A549 (cell line): ENCODE measurements around the gene ARL10. TPM values are rescaled to one million over a fixed set of nuclear protein-coding genes. Genes with fewer than 3 reads are reported as not detected.

Experiments
- ATAC-seq, 2 experiments: fragments of 200-7000 bp in 1 of 2; fragments of >200 bp in 1 of 2; cut with Nextera tagmentation in 1 of 2; cut with Tn5 transposase in 1 of 2; 3 replicates each; pipeline versions ENCODE4 v1.8.0 to v1.9.1; 2018 to 2020; ENCODE audit warnings: mild to moderate bottlenecking in 1 of 2, moderate library complexity in 1 of 2
- CTCF ChIA-PET: fragments of 300-600 bp; sonication (Branson Sonifier 250); formaldehyde crosslinking; extraction: SDS; loops from one replicate; lab custom pipeline; 2021; ENCODE audit warnings: antibody characterized with exemption, inconsistent platforms; lab: Yijun Ruan, JAX
- POLR2A ChIA-PET: fragments of 350-600 bp; formaldehyde crosslinking; extraction: SDS; loops from one replicate; lab custom pipeline; 2021; ENCODE audit warnings: antibody characterized with exemption, inconsistent platforms; lab: Yijun Ruan, JAX
- DNase-seq, 2 experiments: peaks; one replicate each; pipeline versions ENCODE4 v3.0.0 to v3.0.0-alpha.2; 2011 to 2016; ENCODE audit warnings: low read depth in 1 of 2, low spot score in 1 of 2
- FAIRE-seq: peaks from 2 replicates; lab custom pipeline; 2011; peaks lifted over from hg19 to GRCh38; lab: Jason Lieb, UNC
- H3K27ac ChIP-seq, 2 experiments: fragments of >200 bp; sonication (Bioruptor Twin); formaldehyde crosslinking; 3 replicates each; pipeline ENCODE4 v1.5.1; 2016 to 2017
- H3K4me1 ChIP-seq: fragments of >200 bp; sonication (Bioruptor Twin); formaldehyde crosslinking; 3 replicates; pipeline ENCODE4 v1.6.1; 2016
- H3K4me2 ChIP-seq: fragments of >200 bp; sonication (Bioruptor Twin); formaldehyde crosslinking; 3 replicates; pipeline ENCODE4 v1.6.1; 2016
- H3K4me3 ChIP-seq: fragments of >200 bp; sonication (Bioruptor Twin); formaldehyde crosslinking; 3 replicates; pipeline ENCODE4 v1.5.1; 2016
- H3K9me3 ChIP-seq: fragments of >200 bp; sonication (Bioruptor Twin); formaldehyde crosslinking; 3 replicates; pipeline ENCODE4 v1.6.1; 2016
- BCL3 ChIP-seq: fragments of >200 bp; sonication (Bioruptor Twin); formaldehyde crosslinking; IDR thresholded peaks from 3 replicates; pipeline ENCODE4 v1.6.1; 2016
- CBX2 ChIP-seq: fragments of 200-600 bp; sonication (generic); IDR thresholded peaks from 2 replicates; pipeline ENCODE4 v1.6.1; 2016; ENCODE audit warnings: low read depth, mild to moderate bottlenecking, borderline replicate concordance
- CBX8 ChIP-seq: fragments of 200-600 bp; sonication (generic); IDR thresholded peaks from 2 replicates; pipeline ENCODE4 v1.6.1; 2016
- CHD4 ChIP-seq: fragments of 200-600 bp; sonication (generic); IDR thresholded peaks from 2 replicates; pipeline ENCODE4 v1.6.1; 2016; ENCODE audit warnings: antibody characterized with exemption, mild to moderate bottlenecking, borderline replicate concordance
- EP300 ChIP-seq, 2 experiments: fragments of >200 bp; sonication (Bioruptor Twin); formaldehyde crosslinking; IDR thresholded peaks; 2 replicates in 1 of 2; 3 replicates in 1 of 2; pipeline ENCODE4 v1.6.1; 2016 to 2017
- ESRRA ChIP-seq: fragments of 150-350 bp; IDR thresholded peaks from 2 replicates; pipeline ENCODE4 v1.6.1; 2014; ENCODE audit warnings: mild to moderate bottlenecking, low read length, borderline replicate concordance
- FOSB ChIP-seq: fragments of 250-450 bp; sonication (Bioruptor Pico); IDR thresholded peaks from 2 replicates; pipeline ENCODE4 v1.5.0; 2020; ENCODE audit warnings: mild to moderate bottlenecking, moderate library complexity
- FOSL2 ChIP-seq, 2 experiments: fragments of 450-650 bp in 1 of 2; fragments of >200 bp in 1 of 2; sonication (Bioruptor Twin) in 1 of 2; formaldehyde crosslinking; IDR thresholded peaks; 2 replicates each; pipeline versions ENCODE4 v1.5.0 to v1.6.1; 2016 to 2020; ENCODE audit warnings: mild to moderate bottlenecking in 1 of 2, moderate library complexity in 1 of 2
- FOXS1 ChIP-seq: fragments of 250-450 bp; sonication (Bioruptor Pico); IDR thresholded peaks from 2 replicates; pipeline ENCODE4 v1.5.0; 2020; ENCODE audit warnings: mild to moderate bottlenecking, moderate library complexity
- GATA3 ChIP-seq: IDR thresholded peaks from 2 replicates; pipeline ENCODE4 v1.6.1; 2012; ENCODE audit warnings: borderline replicate concordance
- JUNB ChIP-seq: fragments of >200 bp; sonication (Bioruptor Twin); formaldehyde crosslinking; IDR thresholded peaks from 2 replicates; pipeline ENCODE4 v1.6.1; 2016
- MAFK ChIP-seq: fragments of 450-650 bp; IDR thresholded peaks from 2 replicates; pipeline ENCODE4 v1.6.1; 2014; ENCODE audit not compliant: partially characterized antibody
- MAX ChIP-seq: IDR thresholded peaks from 2 replicates; pipeline ENCODE4 v1.6.1; 2012
- NPAS2 ChIP-seq: fragments of 250-450 bp; sonication (Bioruptor Pico); IDR thresholded peaks from 2 replicates; pipeline ENCODE4 v1.8.0; 2022; ENCODE audit warnings: mild to moderate bottlenecking, moderate library complexity, borderline replicate concordance
- PBX3 ChIP-seq: IDR thresholded peaks from 2 replicates; pipeline ENCODE4 v1.6.1; 2012
- POLR2A ChIP-seq: IDR thresholded peaks from 2 replicates; pipeline ENCODE4 v1.6.1; 2012; ENCODE audit warnings: mild to moderate bottlenecking, low read length
- RAD21 ChIP-seq, 2 experiments: fragments of >200 bp in 1 of 2; sonication (Bioruptor Twin) in 1 of 2; formaldehyde crosslinking in 1 of 2; IDR thresholded peaks in 1 of 2; conservative IDR thresholded peaks in 1 of 2; 2 replicates in 1 of 2; 3 replicates in 1 of 2; pipeline ENCODE4 v1.6.1; 2012 to 2018; ENCODE audit warnings: inconsistent platforms in 1 of 2
- SREBF2 ChIP-seq: fragments of 450-650 bp; IDR thresholded peaks from 2 replicates; pipeline ENCODE4 v1.6.1; 2014; ENCODE audit warnings: mild to moderate bottlenecking, moderate library complexity
- TFCP2L1 ChIP-seq: fragments of 250-450 bp; sonication (Bioruptor Pico); IDR thresholded peaks from 2 replicates; pipeline ENCODE4 v1.5.0; 2021; ENCODE audit warnings: mild to moderate bottlenecking
- TP53 ChIP-seq: fragments of 250-450 bp; sonication (Bioruptor Pico); IDR thresholded peaks from 2 replicates; pipeline ENCODE4 v1.5.0; 2021; ENCODE audit warnings: mild to moderate bottlenecking, moderate library complexity
- USF2 ChIP-seq: fragments of 450-650 bp; IDR thresholded peaks from 2 replicates; pipeline ENCODE4 v1.6.1; 2014; ENCODE audit warnings: antibody characterized with exemption
- ZC3H11A ChIP-seq: fragments of 450-650 bp; IDR thresholded peaks from 2 replicates; pipeline ENCODE4 v1.6.1; 2014; ENCODE audit warnings: antibody characterized with exemption, mild to moderate bottlenecking
- ZSCAN20 ChIP-seq: fragments of 250-450 bp; sonication (Bioruptor Pico); IDR thresholded peaks from 2 replicates; pipeline ENCODE4 v1.8.0; 2022; ENCODE audit warnings: mild to moderate bottlenecking, moderate library complexity
- WGBS: methylation state at CpG from one replicate; pipeline ENCODE4 v1.1.6; 2017; ENCODE audit errors: missing lambda C conversion rate; 5-methylcytosine and 5-hydroxymethylcytosine counted together
- polyA plus RNA-seq, 4 experiments: library from polyadenylated mRNA; depleted of rRNA in 3 of 4; stranded (reverse); fragments of >200 nt; fragmentation: RNase III in 1 of 4; extraction: RNeasy Plus Mini Kit Qiagen cat#74134 plus additional on column Dnase treatment in 1 of 4; gene quantifications; 2 replicates in 3 of 4; 3 replicates in 1 of 4; pipeline ENCODE4 v1.2.3, GENCODE V29; 2011 to 2017

The ARL10 gene
- polyA plus RNA-seq, 2 of the 4 experiments (the other 2 are of a cell fraction), result 0.15 to 0.21 TPM

- ATAC-seq (no peak), DNase-seq (no peak), FAIRE-seq (no peak)
- ChIA-PET CTCF (interaction anchor here (0.9 to 2.5 kb wide), 7 partner anchors 9 to 187 kb away, joined by 3 to 9 read pairs (median 3); partner anchors contain the start of gene FAF2), POLR2A (interaction anchor here (1.2 to 1.7 kb wide), 2 partner anchors 146 to 152 kb away, joined by 3 to 4 read pairs; partner anchors contain the start of gene RNF44)
- H3K4me1 ChIP-seq, result peaks cover 9% of the 10 kb centered on the region
- H3K9me3 ChIP-seq, result no peaks in the 10 kb centered on the region
- no peak overlapping the region for H3K4me2 ChIP-seq
- no peak overlapping the region for H3K27ac ChIP-seq
- H3K4me3 ChIP-seq, result no peak overlapping the region
- TF ChIP-seq CBX2, result no peak
- no peak for TF ChIP-seq CBX8
- TF ChIP-seq EP300 (IDR thresholded peaks at IDR 0.05), result no peak
- TF ChIP-seq JUNB, result no peak
- TF ChIP-seq GATA3, result no peak
- TF ChIP-seq NPAS2 (CRISPR knock-in tag), result no peak
- TF ChIP-seq ZSCAN20 (CRISPR knock-in tag), result no peak
- no peak for TF ChIP-seq PBX3
- no peak for TF ChIP-seq RAD21 (conservative IDR thresholded peaks at IDR 0.05 in 1 of 2, IDR thresholded peaks at IDR 0.05 in 1 of 2)
- TF ChIP-seq TFCP2L1 (CRISPR knock-in tag), result no peak
- WGBS, result 94% methylated on average over 4 of the region's 4 CpGs
Measured at GRCh38 chr5:176391999-176392398, 26.7 kb downstream of the ARL10 start.

- H3K27ac ChIP-seq, result no peak overlapping the region
- no peak overlapping the region for H3K4me2 ChIP-seq
- H3K9me3 ChIP-seq, result no peaks in the 10 kb centered on the region
- TF ChIP-seq FOSB (CRISPR knock-in tag) (no peak), SREBF2 (no peak), POLR2A (no peak), USF2 (no peak), FOSL2 (IDR thresholded peaks at IDR 0.05) (no peak), FOSL2 (CRISPR knock-in tag; IDR thresholded peaks at IDR 0.05) (no peak), BCL3 (no peak), ESRRA (no peak), CHD4 (no peak), MAFK (no peak), MAX (no peak), JUNB (no peak), ZC3H11A (no peak), NPAS2 (CRISPR knock-in tag) (no peak), TP53 (CRISPR knock-in tag) (no peak), FOXS1 (CRISPR knock-in tag) (no peak)
- no peak for ATAC-seq
- no peak overlapping the region for H3K4me3 ChIP-seq
- FAIRE-seq, result no peak
- POLR2A ChIA-PET, result interaction anchor here (1.2 kb wide), 1 partner anchor 145 kb away, joined by 3 read pairs; the partner anchor contains the start of gene RNF44
- CTCF ChIA-PET, result interaction anchor here (0.9 to 2.5 kb wide), 4 partner anchors 9 to 56 kb away, joined by 3 to 9 read pairs (median 3); partner anchors contain the start of gene FAF2
- DNase-seq, result no peak
- H3K4me1 ChIP-seq, result peaks cover 4% of the 10 kb centered on the region; the same call in 2 of the 3 replicates
- 93% methylated on average over 8 of the region's 11 CpGs for WGBS
Measured at GRCh38 chr5:176392526-176392925, 27.2 kb downstream of the ARL10 start.
